Astrocyte of the hippocampus (primary cell): ENCODE results near the gene APEH.

Experiments
- DNase-seq: peaks from one replicate; pipeline ENCODE4 v3.0.0; 2011; ENCODE audit warnings: low read depth, low spot score

APEH gene

DNA sequence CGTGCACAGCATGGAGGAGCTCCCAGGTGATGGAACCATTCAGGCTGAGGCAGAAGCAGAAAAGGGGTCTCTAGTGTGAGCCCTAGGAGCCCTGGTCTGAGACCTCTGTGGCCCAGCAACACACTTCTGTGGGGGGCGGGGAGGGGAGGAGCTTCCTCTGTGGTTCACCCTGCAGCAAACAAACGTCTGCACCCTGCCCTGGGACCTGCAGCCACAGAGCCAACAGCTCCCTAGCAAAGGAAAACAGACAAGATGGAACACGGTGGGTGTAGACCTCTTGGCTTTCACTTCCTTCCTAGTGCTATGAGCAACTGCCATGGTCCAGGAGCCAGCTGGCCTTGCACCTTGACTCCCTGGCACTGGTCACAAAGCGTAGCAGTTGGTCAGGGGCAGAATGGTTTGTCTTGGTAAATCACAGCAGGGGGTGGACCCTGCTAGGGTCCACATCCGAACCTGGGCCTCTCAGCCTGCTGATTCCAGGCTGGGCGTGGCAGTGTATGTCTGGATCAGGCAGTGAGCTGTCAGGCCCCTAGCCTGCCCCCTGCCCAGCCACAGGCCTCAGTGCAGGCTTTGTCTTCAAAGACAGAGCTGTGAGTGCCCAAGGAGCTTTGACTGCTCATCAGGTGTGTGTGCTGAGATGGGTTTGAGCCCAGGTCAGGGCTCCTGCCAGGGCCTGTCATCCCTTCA lies 38.6 kb downstream of the APEH start:
- no peak for DNase-seq

DNA sequence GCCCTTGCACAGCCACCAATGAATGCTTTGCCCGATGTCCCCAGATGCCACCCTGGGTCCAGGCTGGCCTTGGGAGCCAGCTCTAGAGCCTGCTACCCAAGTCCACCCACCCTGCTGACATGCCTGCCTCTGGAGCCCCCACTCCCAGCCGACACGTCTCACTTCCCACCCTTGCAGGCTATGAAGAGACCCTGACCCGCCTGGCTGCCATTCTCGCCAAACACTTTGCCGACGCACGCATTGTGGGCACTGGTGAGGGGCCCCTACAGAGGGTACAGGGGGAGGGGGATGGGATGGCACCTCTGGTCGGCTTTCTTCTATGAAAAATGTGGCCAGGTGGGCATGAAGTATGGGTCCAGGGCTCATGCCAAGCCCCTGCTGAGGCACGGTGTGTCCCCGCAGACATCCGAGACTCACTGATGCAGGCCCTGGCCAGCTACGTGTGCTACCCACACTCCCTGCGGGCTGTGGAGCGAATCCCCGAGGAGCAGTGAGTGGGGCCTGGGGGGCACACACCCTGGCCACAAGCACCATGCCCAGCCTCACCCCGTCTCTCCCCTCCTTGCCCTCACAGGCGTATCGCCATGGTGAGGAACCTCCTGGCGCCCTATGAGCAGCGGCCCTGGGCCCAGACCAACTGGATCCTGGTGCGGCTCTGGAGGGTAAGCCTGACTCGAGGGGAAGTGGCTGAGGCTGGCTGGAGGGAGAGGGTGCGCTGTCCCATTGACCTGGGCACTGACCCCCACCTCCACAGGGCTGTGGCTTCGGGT lies 39.4 kb downstream of the APEH start:
- no peak for DNase-seq

DNA sequence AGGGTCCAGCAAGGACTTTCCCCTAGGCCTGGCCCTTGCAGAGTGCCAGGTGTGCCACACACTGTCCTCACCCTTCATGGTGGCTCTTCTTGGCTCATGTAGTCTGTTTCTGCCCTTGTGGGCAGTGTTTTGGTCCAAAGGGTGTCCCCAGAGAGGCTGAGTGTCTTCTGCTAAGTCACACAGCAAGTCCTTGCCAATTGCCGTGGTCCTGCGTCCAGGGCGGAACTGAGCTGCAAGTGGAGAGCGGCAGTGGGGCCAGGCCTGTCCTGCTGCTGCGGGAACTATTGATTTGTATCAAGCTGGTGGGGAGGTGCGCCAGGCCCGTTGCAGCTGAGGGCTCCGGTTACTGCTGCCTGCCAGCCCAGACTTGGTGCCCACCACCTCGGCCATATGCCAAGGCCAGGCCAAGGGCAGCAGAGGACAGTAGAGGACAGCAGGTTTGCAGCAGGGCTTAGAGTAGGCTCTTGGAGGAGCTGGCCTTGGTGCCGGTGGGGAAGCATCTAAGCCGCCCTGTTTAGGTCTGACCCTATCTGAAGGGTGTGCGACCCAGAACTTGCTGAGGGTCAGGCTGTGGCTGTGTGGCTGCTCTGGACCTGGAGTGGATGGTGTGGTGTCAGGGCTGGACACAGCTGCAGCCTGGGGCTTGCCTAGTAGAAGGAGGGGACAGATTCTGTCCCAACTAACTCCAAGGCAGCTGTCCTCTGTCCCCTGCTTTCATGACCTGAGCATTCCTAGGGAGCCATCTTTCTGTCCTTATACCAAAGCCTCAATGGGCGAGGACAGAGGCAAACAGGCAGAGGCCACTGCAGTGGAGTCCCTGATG lies 40.8 kb downstream of the APEH start:
- DNase-seq: no peak

DNA sequence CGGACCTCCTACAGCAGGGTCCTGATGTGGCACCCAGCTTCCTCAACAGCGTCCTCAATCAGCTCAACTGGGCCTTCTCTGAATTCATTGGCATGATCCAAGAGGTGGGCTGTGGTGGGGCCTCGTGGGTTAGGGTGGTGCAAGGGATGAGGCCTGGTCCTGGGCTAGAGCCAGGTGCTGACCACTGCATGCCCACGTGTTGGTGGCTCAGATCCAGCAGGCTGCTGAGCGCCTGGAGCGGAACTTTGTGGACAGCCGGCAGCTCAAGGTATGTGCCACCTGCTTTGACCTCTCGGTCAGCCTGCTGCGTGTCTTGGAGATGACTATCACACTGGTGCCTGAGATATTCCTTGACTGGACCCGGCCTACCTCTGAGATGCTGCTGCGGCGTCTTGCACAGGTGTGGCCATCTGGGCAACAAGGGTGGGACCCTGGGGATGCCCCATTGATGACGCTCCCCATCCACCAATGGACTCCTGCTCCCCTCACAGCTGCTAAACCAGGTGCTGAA lies 41.5 kb downstream of the APEH start:
- no peak for DNase-seq

DNA sequence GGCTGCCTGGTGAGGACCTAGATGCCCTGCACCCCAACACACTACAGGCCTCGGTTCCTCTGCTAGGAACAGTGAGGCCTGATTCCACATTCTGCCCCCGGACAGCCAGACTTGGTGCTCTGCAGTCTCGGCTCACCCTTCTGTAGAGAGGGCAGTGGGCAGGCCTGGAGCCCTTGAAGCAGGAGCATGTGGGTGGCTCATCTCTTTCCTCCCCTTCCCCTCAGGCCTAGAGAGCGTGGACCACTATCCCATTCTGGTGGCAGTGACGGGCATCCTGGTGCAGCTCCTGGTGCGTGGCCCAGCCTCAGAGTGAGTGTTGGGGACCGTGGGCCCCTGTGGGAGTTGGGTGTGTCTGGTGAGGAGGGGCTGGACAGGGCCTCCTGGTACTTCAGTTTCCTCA lies 42.0 kb downstream of the APEH start:
- no peak for DNase-seq

DNA sequence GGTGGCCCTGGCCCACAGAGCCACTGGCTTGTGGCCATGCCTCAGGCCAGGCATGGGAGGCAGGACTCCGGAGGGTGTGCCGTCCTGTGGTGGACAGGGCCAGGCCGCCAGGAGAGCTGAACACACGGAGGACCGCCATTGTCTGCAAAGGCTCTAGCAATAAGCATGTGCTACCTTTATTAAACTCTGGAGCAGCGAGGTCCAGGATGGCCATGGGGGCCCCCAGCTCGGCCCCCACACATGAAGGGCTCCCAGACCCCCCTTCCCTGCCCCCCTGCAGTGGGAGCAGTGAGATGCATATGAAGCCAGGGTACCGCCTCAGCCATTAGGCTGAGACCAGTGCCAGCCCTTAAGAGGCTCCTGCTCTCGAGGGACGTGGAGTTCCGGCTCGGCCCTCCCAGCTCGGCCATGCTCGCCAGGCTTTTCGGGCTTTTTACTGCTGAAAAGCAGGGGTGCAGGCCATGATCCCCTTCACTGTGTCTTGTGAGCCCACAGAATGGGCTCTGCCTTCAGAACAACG lies 42.6 kb downstream of the APEH start:
- DNase-seq: no peak

DNA sequence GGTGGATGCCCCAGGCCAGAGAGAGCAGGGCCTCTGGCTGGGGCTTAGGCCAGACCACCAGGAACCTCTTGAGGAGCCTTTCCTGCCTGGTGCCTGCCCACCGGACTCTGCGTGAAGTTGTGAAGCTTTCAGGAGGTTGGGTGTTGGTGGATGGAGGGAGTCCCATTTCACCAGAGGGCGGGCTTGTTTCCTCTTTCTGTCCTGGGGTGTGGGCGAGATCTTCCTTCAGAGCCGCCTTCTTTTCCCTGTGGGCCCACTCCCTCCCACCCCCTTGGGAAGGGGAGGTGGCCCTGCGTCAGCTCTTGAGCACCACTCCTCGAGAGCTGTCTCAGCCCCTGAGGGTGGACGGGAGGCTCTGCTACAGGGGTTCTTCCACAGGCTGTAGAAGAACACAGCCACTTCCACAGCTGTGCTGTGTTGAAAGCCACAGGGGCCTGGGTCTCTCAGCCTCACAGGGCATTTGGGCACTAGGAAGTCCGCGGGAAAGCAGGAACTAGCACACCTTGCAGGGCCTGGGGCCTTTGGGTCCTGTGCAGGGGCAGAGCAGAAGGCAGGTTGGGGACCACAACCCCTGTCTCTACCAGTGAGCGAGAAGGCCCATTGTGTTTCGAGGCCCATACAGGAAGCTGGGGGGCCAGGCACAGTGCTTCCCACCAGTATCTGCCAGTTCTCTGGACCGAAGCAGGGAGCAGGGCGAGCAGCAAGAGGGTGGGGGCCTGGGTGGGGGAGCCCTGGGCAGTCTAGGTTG lies 43.2 kb downstream of the APEH start:
- DNase-seq: no peak

DNA sequence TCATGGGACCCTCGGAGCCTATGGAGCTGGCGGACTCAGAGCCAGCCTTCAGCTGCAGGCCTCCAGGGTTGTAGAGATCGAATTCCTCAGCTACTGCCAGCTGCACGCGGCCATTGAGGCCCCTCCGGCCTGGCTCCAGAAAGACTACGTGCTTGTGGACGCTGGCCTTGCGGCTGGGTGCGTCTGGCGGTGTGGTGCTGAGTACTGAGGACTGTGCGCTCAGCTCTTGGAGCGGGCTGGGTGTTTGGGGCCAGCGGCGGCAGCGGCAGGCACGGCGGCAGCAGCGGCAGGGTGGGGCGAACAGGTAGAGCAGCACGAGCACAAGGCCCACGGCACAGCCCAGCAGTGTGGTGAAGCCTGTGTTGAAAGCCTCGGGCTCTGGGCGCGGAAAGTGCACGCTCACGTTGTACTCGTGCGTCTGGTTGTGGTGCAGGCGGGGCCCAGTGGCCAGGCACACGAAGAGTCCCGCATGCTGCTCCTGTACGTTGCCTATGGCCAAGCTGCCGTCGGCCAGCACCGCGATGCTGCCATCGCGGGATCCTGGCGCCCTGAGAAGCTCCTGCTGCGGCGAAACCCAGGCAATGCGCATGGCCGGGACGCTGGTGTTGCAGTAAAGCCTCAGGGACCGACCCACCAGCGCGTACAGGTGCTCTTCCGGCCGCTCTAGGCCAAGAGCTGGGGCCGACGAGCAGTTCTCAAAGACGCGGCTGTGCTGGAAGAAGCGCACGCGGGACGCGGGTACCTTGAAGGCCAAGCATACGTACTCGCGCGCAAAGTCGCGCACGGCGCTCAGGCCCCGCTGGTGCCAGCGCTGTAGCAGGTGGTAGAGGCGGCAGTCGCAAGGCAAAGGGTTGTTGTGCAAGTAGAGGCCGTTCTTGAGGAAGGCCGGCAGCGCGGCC lies 44.1 kb downstream of the APEH start:
- no peak for DNase-seq

DNA sequence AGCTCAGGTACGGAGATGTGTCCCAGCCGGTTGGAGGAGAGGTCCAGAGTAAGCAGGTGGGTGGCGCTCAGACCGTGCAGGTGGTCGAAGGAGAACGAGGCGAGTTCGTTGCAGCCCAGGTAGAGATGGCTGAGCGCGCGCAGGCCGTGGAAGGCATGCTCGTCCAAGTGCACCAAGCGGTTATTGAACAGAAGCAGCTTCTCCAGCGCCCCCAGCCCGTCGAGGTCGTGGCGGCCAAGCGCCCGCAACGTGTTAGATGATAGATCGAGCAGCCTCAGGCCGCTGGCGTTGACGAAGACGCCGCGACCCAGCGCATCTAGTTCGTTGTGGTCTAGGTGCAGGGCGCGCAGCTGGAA lies 44.7 kb downstream of the APEH start:
- peak; percentile 28 for DNase-seq

DNA sequence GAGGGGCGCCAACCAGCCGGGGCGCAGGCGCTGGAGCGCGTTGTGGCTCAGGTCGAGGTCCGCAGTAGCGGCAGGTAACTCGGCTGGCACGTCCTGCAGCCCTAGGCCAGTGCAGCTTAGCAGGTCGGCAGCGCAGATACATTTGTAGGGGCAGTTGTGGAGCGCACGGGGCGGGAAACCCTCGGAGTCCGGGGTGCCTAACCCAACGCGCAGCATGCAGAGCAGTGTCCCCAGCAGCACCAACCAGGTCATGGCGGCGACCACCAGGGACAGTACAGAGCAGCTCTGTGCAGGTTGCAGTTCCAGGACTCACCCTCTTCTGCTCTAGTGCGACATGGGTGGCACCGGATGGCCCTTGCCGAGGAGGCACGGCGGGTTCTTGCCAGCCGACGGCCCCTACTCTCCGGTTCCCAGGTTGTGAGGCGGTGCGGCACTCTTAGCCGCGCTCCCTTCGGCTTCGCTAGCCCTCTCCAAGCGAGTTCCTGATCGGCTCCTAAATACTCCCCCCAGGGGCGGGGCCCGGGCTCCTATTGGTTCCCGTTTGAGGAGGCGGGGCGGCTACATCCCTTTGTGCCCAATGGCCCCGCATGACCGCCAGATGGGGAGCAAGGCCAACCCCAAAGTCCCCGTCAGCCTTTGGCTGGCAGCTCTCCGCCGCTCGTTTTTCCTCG lies 45.2 kb downstream of the APEH start, which contains the start of gene AMIGO3:
Gene AMIGO3, minus strand, starts transcription at position 471 of the 671 bp plus-strand sequence. Its CDS starts 219 bp downstream, at position 252.
- peak; percentile 96 for DNase-seq

DNA sequence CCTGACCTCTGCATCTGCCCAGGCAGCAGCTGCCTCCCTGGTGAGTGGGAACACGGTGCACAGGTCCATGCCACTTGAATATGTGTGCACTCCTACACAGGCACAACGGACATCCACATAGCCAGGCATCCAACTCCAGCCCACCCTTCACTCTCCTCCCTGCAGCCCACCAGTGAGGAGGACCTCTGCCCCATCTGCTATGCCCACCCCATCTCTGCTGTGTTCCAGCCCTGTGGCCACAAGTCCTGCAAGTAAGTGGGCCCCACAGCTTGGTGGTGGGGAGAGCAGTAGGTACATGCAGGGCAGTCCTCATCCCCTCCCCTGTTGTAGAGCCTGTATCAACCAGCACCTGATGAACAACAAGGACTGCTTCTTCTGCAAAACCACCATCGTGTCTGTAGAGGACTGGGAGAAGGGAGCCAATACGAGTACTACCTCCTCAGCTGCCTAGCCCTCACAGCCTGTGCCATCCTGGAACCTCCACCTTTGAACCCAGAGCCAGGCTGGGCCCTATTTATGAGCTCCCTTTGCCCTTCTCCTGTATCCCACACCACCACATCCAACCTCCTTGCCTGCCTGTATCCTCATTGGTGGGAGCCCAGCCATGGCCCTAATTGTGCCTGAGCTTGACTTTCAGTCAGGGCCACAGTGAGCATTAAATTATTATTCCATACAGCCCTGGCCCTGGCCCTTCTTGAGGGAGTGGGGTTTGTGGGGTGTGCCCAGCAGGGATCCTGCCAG lies 46.9 kb downstream of the APEH start:
- no peak for DNase-seq

DNA sequence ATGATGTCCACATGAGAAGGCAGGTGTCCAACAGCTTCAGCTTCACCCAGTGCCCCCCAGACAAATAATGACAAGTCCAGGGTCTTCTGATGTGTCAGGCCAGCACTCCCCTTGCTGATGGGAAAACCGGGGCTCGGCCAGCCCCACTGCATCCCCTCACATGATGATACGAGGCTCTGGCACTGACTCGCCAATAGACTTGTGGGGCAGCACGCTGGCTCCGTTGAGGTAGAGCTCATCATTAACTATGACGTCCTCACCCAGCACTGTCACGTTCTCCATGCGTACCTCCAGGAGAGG lies 47.4 kb downstream of the APEH start:
- no peak for DNase-seq

DNA sequence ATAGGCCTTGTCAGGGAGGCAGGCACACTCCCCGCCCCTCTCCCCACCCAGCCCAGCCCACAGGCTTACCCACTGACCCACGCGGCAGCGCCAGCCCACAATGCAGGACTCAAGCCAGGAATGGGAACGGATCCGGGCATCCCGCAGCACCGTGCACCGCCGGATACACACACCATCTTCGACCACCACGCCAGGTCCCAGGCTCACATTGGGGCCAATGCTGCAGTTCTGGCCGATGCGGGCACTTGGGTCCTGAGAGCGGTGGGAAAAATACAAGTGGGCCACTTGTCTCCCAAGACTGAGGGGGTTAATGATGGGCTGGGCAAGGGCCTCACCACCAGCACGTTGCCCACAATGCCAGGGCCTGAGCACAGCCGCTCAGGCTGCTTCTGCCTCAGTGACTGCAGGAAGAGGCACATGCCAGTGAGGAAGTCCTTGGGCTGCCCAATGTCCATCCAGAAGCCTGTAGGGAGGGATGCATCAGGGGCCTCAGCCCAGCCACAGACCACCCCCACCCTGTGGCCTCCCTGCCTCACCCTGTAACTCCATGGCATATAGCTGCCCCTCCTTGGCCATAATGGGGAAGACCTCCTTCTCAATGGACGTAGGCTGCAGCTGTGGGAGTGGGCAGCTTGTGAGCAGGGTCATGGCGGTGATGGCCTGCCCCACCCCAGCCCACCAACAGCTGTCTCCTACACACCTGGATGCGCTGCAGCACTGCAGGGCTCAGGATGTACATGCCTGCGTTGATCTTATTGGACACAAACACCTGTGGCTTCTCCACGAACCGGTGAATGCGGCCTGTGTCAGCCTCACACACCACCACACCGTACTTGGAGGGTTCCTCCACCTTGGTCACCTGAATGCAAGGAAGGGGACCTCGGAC lies 48.0 kb downstream of the APEH start:
- no peak for DNase-seq

DNA sequence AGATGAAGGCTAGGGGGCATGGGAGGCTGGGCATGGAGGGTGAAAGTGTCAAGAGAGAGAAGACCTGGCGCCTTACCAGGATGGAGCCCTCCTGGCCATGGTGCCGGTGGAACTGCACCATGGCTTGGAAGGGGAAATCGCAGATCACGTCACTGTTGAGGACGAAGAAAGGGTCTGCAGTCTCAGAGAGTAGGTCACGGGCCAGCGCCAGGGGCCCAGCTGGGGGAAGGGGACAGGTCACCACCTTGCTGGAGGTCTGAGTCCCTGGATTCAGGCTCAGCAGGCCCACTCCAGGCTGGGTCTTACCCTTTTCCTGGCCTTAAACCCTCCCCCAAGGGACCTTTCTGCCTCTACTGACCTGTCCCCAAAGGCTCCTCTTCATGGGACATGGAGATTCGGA lies 48.7 kb downstream of the APEH start:
- DNase-seq: no peak

DNA sequence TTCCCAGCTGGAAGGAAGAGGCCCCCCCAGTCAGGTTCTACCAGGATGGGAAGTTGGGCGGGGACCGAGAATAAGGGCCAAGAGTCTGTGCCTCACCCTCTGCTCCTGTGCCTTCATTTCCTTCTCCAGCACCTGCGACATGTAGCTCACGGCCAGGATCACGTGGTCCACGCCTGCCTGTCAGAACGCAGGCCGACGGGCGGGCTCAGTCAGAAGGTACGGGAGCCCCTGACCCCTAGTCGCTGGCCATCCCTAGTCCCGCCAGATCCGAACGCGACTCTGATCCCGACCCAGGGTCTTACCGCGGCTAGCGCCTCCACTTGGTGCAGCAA lies 49.1 kb downstream of the APEH start:
- DNase-seq: peak; percentile 62

DNA sequence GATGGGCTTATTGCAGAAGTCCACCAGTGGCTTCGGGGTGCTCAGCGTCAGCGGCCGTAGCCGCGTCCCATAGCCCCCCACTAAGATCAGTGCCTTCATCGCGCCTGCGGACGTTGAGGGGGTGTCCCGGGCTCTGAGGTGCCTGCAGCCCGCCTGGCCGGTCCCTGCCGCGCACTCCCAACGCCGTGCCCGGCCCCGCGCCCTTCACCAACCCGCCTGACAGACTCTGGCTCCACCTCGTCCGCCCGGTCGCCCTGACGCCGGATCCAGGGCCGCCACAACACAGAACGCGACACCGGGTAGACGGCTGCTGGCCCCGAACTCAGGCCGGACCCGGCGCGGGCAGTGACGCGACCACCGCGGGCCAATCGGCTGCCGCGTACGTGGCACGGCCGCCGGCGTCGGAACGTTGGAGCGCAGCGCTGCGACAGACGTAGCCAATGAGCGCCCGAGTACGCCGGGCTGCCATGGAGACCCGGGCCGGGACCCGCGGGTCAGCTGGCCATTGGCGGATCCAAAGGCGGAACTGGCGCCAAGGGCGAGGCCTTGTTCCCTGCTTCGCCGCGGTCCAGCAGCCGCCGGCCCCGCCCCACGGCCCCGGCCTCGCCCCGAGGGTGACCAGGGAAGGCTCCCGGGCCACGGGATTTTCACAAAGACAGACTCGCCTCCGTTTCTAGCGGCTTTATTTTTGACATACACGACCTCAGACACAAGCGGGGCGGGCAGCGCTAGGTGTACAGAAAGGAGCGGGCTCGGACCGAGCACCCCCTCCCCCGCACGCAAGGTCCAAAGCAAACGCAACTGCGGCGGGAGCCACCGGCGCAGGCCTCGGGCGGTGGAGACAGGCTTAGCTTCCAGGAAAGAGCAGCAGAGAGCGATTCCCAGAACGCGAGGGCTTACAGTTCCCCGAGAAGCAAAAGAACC lies 49.7 kb downstream of the APEH start, which contains the start of gene GMPPB:
Gene GMPPB, minus strand, starts transcription at position 324 of the 924 bp plus-strand sequence. Its CDS starts 225 bp downstream, at position 99.
- peak; percentile 99 for DNase-seq

DNA sequence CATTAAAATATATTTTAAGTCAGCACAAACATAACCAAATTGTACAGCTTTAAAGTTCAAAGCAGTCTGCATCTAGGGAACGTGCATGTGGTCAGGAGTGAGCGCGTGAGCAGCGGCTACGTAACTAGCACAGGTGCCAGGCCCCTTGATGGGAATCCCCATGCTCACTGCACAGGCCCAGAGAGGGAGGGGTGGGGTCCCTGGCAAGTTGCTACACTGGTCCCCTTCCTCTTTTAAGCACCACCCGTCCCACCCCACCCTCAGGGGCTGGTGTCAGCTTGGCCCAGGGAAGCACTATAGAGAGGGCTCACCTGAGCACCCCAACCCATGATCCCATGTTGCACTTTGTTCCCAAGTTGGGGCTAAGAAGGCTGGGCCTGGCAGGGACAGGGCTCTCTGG lies 50.4 kb downstream of the APEH start:
- no peak for DNase-seq
